HG03342 (cell line): ENCODE measurements around the gene TBC1D10A.
"Not testable (repeated sequence)": the region's sequence is repeated elsewhere in the genome, so short reads cannot be mapped to it uniquely, and the experiment has no call there.

Experiments used
- ATAC-seq: cut with Tn5 transposase; IDR thresholded peaks from one replicate; pipeline ENCODE4 v1.9.1; 2021; ENCODE audit warnings: mild to moderate bottlenecking, moderate library complexity; ENCODE audit not compliant: unreplicated experiment

The TBC1D10A gene

GRCh38 chr22:30348404-30348803 is 21.7 kb upstream of the TBC1D10A start:
- ATAC-seq, result no peak

GRCh38 chr22:30347255-30347892 is 20.6 kb upstream of the TBC1D10A start:
- no peak for ATAC-seq

- no peak for ATAC-seq
Observed at GRCh38 chr22:30344447-30345200, 17.9 kb upstream of the TBC1D10A start.

GRCh38 chr22:30340911-30341685 is 14.4 kb upstream of the TBC1D10A start:
- ATAC-seq, result no peak

- no peak for ATAC-seq
Observed at GRCh38 chr22:30338802-30339201, 12.1 kb upstream of the TBC1D10A start.

- ATAC-seq, result not testable (repeated sequence)
Observed at GRCh38 chr22:30338341-30338740, 11.6 kb upstream of the TBC1D10A start.

- no peak for ATAC-seq
Observed at GRCh38 chr22:30337461-30337778, 10.7 kb upstream of the TBC1D10A start.

- ATAC-seq, result no peak
Observed at GRCh38 chr22:30336752-30337460, 10.2 kb upstream of the TBC1D10A start.

- no peak for ATAC-seq
Observed at GRCh38 chr22:30335236-30335635, 8.5 kb upstream of the TBC1D10A start.

- no peak for ATAC-seq
Observed at GRCh38 chr22:30334646-30335045, 7.9 kb upstream of the TBC1D10A start.

- no peak for ATAC-seq
Observed at GRCh38 chr22:30333707-30334087, 7.0 kb upstream of the TBC1D10A start.

- no peak for ATAC-seq
Observed at GRCh38 chr22:30332994-30333706, 6.4 kb upstream of the TBC1D10A start.

GRCh38 chr22:30332551-30332950 is 5.8 kb upstream of the TBC1D10A start:
- ATAC-seq, result no peak

GRCh38 chr22:30328466-30329049 is 1.8 kb upstream of the TBC1D10A start:
- ATAC-seq, result no peak

- ATAC-seq, result no peak
Observed at GRCh38 chr22:30327864-30328345, 1.2 kb upstream of the TBC1D10A start.

GRCh38 chr22:30326255-30326705 is 461 bp downstream of the TBC1D10A start:
- ATAC-seq, result peak; percentile 17

GRCh38 chr22:30325724-30326254 is 952 bp downstream of the TBC1D10A start:
- no peak for ATAC-seq

GRCh38 chr22:30325065-30325720 is 1.5 kb downstream of the TBC1D10A start:
- no peak for ATAC-seq

GRCh38 chr22:30324014-30324730 is 2.6 kb downstream of the TBC1D10A start:
- ATAC-seq, result no peak
